K562 (cell line): ENCODE measurements around the gene ERMARD. TPM values are rescaled to one million over a fixed set of nuclear protein-coding genes. Genes with fewer than 3 reads are reported as not detected.

Source experiments
- CREBBP ChIP-seq: IDR thresholded peaks from one replicate; pipeline ENCODE4 v1.6.1; 2012; ENCODE audit warnings: low read depth, mild to moderate bottlenecking, control low read depth, inconsistent platforms, low read length
- FOXA3 ChIP-seq, 2 experiments: fragments of 450-650 bp in 1 of 2; sonication (generic) in 1 of 2; formaldehyde crosslinking; IDR thresholded peaks in 1 of 2; conservative IDR thresholded peaks in 1 of 2; 2 replicates each; pipeline versions ENCODE4 v1.4.0 to v1.8.0; 2020 to 2022; ENCODE audit warnings: mild to moderate bottlenecking in 2 of 2, missing genetic modification reagents in 1 of 2
- MCM5 ChIP-seq: fragments of 450-650 bp; IDR thresholded peaks from 2 replicates; pipeline ENCODE4 v1.6.1; 2016; ENCODE audit warnings: low read depth
- NUFIP1 ChIP-seq: fragments of 450-650 bp; IDR thresholded peaks from 2 replicates; pipeline ENCODE4 v1.6.1; 2018; ENCODE audit not compliant: partially characterized antibody
- PCBP2 ChIP-seq: fragments of 200-400 bp; formaldehyde crosslinking; IDR thresholded peaks from 2 replicates; pipeline ENCODE4 v1.6.1; 2018; ENCODE audit warnings: low read length, low read depth, mild to moderate bottlenecking, moderate library complexity; ENCODE audit not compliant: poor library complexity, severe bottlenecking
- PRMT5 ChIP-seq: sonication (generic); formaldehyde crosslinking; IDR thresholded peaks from 2 replicates; pipeline ENCODE4 v1.5.0; 2020; ENCODE audit warnings: missing genetic modification reagents
- RBM17 ChIP-seq: fragments of 200-400 bp; formaldehyde crosslinking; IDR thresholded peaks from 2 replicates; pipeline ENCODE4 v1.6.1; 2017; ENCODE audit warnings: low read depth, mild to moderate bottlenecking, low read length, borderline replicate concordance
- RFX5 ChIP-seq: IDR thresholded peaks from 2 replicates; pipeline ENCODE4 v1.6.1; 2011; ENCODE audit warnings: low read depth, mild to moderate bottlenecking, improper control_type of control experiment, low read length
- SMARCB1 ChIP-seq: IDR thresholded peaks from 2 replicates; pipeline ENCODE4 v1.6.1; 2011; ENCODE audit warnings: improper control_type of control experiment, low read depth; ENCODE audit not compliant: insufficient read length
- SREBF2 ChIP-seq: sonication (generic); formaldehyde crosslinking; IDR thresholded peaks from 2 replicates; pipeline ENCODE4 v1.4.0; 2020; ENCODE audit warnings: mild to moderate bottlenecking, missing genetic modification reagents
- ZNF253 ChIP-seq: fragments of 250-450 bp; sonication (Bioruptor Pico); conservative IDR thresholded peaks from 2 replicates; pipeline ENCODE4 v1.6.1; 2021; ENCODE audit warnings: mild to moderate bottlenecking
- ZNF431 ChIP-seq: sonication (generic); formaldehyde crosslinking; IDR thresholded peaks from 2 replicates; pipeline ENCODE4 v1.8.0; 2022; ENCODE audit warnings: mild to moderate bottlenecking, missing genetic modification reagents
- ZNF57 ChIP-seq: fragments of 450-650 bp; formaldehyde crosslinking; IDR thresholded peaks from 2 replicates; pipeline ENCODE4 v1.4.0; 2020; ENCODE audit warnings: mild to moderate bottlenecking, moderate library complexity
- polyA plus RNA-seq, 8 experiments: library from polyadenylated mRNA; depleted of rRNA in 4 of 8; stranded (reverse) in 5 of 8; unstranded in 3 of 8; fragments of >200 nt; fragmentation: Nextera tagmentation in 2 of 8; fragmentation: Illumina TruSeq in 1 of 8; extraction: Ambion mirVana in 2 of 8; extraction: Trizol in 1 of 8; gene quantifications; 2 replicates each; pipeline versions ENCODE4 v1.2.1 to v1.2.3, GENCODE V29; 2011 to 2014; ENCODE audit warnings: inconsistent platforms in 1 of 8, missing spikeins in 1 of 8
- total RNA-seq, 7 experiments: library from RNA; depleted of rRNA in 6 of 7; stranded (reverse); fragments of >200 nt in 6 of 7; fragmentation: Illumina TruSeq in 2 of 7; extraction: Trizol in 2 of 7; gene quantifications; 2 replicates each; pipeline versions ENCODE4 v1.2.1 to v1.2.3, GENCODE V29; 2011 to 2021; ENCODE audit warnings: low replicate concordance in 1 of 7
- TF ChIP-seq, protein P1 (sequence below): sonication (generic); formaldehyde crosslinking; IDR thresholded peaks from 2 replicates; pipeline ENCODE4 v1.8.1; 2023; ENCODE audit warnings: missing genetic modification reagents, mild to moderate bottlenecking, borderline replicate concordance
- TF ChIP-seq, protein P2 (sequence below): sonication (generic); formaldehyde crosslinking; IDR thresholded peaks from 2 replicates; pipeline ENCODE4 v1.5.0; 2020; ENCODE audit warnings: missing genetic modification reagents
- TF ChIP-seq, protein P3 (sequence below): fragments of 450-650 bp; formaldehyde crosslinking; IDR thresholded peaks from 2 replicates; pipeline ENCODE4 v1.4.0; 2022; ENCODE audit warnings: missing genetic modification characterization
- TF ChIP-seq, protein P4 (sequence below): sonication (generic); formaldehyde crosslinking; IDR thresholded peaks from 2 replicates; pipeline ENCODE4 v1.8.0; 2022; ENCODE audit warnings: missing genetic modification reagents, mild to moderate bottlenecking, borderline replicate concordance

Gene ERMARD
- total and polyA plus RNA-seq, 9 of the 15 experiments (the other 6 are each of a cell fraction or from before 2014, with no cell fraction given): 14.5 to 68.6 (median 27.7) TPM

DNA sequence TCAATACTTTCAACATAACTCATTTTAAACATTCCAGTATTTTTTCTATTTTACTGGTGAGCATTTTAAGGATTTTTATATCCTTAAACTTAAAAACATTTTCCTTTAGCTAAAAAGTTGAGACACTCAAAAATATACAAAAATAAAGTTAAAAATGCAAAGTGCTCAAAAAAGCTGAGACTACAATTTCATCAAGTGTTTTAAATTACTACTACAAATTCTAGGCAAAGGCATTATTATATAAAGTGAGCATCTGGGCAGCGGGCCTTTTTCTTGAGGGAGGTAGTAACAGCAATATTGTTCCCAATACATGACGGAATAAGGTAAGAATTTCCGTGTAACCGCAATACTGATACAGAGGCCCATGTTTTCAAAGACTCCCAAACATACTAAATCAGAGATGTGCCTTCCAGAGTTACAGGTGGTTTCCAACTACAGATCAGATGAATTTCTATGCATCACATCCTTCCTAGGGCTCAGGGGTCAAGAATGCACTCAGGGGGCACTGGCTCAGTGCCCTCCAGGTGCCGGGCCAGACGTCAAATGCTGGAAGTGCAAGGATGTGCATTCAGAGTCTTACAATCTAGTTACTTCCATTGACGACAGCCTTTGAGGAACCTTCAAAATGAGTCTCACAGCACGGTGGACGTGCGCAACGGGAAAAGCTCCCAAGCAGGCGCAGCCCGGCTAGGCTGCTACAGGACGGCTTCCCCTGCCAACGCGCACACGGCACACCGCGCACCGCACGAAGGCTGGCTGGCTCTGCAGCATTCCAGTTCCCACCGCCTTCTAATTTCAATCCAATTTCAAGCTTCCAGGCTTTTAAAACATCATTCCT lies 28.8 kb upstream of the ERMARD start (continued):
- TF ChIP-seq, protein P1, sequence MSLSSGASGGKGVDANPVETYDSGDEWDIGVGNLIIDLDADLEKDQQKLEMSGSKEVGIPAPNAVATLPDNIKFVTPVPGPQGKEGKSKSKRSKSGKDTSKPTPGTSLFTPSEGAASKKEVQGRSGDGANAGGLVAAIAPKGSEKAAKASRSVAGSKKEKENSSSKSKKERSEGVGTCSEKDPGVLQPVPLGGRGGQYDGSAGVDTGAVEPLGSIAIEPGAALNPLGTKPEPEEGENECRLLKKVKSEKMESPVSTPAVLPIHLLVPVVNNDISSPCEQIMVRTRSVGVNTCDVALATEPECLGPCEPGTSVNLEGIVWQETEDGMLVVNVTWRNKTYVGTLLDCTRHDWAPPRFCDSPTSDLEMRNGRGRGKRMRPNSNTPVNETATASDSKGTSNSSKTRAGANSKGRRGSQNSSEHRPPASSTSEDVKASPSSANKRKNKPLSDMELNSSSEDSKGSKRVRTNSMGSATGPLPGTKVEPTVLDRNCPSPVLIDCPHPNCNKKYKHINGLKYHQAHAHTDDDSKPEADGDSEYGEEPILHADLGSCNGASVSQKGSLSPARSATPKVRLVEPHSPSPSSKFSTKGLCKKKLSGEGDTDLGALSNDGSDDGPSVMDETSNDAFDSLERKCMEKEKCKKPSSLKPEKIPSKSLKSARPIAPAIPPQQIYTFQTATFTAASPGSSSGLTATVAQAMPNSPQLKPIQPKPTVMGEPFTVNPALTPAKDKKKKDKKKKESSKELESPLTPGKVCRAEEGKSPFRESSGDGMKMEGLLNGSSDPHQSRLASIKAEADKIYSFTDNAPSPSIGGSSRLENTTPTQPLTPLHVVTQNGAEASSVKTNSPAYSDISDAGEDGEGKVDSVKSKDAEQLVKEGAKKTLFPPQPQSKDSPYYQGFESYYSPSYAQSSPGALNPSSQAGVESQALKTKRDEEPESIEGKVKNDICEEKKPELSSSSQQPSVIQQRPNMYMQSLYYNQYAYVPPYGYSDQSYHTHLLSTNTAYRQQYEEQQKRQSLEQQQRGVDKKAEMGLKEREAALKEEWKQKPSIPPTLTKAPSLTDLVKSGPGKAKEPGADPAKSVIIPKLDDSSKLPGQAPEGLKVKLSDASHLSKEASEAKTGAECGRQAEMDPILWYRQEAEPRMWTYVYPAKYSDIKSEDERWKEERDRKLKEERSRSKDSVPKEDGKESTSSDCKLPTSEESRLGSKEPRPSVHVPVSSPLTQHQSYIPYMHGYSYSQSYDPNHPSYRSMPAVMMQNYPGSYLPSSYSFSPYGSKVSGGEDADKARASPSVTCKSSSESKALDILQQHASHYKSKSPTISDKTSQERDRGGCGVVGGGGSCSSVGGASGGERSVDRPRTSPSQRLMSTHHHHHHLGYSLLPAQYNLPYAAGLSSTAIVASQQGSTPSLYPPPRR (CRISPR knock-in tag): no peak
- TF ChIP-seq RFX5: no peak
- TF ChIP-seq NUFIP1: no peak
- no peak for TF ChIP-seq RBM17
- no peak for TF ChIP-seq PRMT5 (CRISPR knock-in tag)
- TF ChIP-seq PCBP2: no peak
- no peak for TF ChIP-seq SMARCB1
- no peak for TF ChIP-seq CREBBP
- TF ChIP-seq, protein P2, sequence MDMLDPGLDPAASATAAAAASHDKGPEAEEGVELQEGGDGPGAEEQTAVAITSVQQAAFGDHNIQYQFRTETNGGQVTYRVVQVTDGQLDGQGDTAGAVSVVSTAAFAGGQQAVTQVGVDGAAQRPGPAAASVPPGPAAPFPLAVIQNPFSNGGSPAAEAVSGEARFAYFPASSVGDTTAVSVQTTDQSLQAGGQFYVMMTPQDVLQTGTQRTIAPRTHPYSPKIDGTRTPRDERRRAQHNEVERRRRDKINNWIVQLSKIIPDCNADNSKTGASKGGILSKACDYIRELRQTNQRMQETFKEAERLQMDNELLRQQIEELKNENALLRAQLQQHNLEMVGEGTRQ: no peak
- no peak for TF ChIP-seq ZNF57 (CRISPR knock-in tag)
- no peak for TF ChIP-seq ZNF431 (CRISPR knock-in tag)
- TF ChIP-seq, protein P3, sequence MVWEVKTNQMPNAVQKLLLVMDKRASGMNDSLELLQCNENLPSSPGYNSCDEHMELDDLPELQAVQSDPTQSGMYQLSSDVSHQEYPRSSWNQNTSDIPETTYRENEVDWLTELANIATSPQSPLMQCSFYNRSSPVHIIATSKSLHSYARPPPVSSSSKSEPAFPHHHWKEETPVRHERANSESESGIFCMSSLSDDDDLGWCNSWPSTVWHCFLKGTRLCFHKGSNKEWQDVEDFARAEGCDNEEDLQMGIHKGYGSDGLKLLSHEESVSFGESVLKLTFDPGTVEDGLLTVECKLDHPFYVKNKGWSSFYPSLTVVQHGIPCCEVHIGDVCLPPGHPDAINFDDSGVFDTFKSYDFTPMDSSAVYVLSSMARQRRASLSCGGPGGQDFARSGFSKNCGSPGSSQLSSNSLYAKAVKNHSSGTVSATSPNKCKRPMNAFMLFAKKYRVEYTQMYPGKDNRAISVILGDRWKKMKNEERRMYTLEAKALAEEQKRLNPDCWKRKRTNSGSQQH: no peak
- no peak for TF ChIP-seq MCM5
- TF ChIP-seq, protein P4, sequence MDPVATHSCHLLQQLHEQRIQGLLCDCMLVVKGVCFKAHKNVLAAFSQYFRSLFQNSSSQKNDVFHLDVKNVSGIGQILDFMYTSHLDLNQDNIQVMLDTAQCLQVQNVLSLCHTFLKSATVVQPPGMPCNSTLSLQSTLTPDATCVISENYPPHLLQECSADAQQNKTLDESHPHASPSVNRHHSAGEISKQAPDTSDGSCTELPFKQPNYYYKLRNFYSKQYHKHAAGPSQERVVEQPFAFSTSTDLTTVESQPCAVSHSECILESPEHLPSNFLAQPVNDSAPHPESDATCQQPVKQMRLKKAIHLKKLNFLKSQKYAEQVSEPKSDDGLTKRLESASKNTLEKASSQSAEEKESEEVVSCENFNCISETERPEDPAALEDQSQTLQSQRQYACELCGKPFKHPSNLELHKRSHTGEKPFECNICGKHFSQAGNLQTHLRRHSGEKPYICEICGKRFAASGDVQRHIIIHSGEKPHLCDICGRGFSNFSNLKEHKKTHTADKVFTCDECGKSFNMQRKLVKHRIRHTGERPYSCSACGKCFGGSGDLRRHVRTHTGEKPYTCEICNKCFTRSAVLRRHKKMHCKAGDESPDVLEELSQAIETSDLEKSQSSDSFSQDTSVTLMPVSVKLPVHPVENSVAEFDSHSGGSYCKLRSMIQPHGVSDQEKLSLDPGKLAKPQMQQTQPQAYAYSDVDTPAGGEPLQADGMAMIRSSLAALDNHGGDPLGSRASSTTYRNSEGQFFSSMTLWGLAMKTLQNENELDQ (CRISPR knock-in tag): no peak
- no peak for TF ChIP-seq ZNF253 (CRISPR knock-in tag)
- TF ChIP-seq FOXA3 (CRISPR knock-in tag; conservative IDR thresholded peaks at IDR 0.05 in 1 of 2, IDR thresholded peaks at IDR 0.05 in 1 of 2): no peak
- TF ChIP-seq SREBF2 (CRISPR knock-in tag): no peak
